Stimulated activated CD4-positive, alpha-beta T cell treated with anti-CD3 and anti-CD28 coated beads, Interleukin-4, amount 100 ng/mL, for 4 hours (primary cell): ENCODE results near the gene PAFAH2.

Experiments
- DNase-seq, 2 experiments: peaks; one replicate each; pipeline ENCODE4 v3.0.0-alpha.2; 2020

Gene PAFAH2

DNA sequence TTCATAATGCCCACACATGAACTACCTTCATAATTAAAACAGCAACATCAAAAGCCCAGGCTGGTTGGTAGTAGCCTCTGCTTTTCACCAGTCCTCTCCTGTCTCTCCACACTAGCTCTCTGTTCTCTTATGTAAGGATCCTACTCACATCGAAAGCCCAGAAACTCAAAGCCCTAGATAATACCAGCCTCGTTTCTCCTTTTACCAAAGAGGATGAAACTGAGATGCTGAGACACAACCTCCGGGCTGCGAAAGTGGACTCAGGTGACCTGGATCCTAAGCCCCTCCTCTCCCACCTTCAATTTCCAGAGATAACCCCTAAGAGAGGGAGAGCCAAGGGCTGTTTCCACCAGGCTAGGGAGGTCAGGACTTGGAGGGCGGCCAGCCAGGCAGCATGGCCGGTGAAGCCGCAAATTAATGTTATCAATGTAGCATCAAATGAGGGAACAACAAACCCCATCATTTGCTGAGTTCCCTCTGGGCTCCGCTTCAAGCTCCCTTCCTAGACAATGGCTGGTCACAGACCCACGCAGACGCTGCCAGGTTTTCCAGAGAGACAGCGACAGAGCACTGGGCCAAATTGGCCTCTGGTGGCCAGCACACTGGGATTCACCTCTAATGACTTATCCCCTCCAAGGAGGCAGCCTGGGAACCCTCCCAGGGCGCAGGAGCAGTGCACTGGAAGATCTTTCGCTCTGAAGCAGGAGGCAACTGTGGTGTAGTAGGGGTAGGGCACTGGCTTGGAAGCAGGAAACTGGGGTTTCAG is 70.9 kb downstream of the PAFAH2 start:
- DNase-seq, result no peak

DNA sequence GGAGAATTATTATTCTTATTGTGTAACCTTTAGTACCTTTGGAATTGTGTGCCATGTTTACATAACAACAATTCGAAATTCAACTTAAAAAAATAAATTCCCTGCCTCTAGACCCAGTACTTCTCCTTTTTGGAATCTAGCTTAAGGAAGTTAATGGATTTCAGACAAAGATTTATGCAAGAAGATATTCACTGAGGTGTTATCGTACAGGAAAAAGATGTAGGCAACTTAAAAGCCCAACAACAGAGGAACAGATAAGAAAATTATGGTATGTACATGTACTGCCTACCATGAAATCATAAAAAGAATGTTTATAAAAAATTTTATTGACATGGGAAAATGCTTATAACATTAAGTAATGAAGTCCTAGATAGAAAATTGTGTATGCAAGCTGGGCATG is 73.4 kb downstream of the PAFAH2 start:
- no peak for DNase-seq

- peak in 1 of 2 experiments; percentile 17 for DNase-seq
These were observed 74.8 kb downstream of the PAFAH2 start for GRCh38 chr1:25922971-25923552.

DNA sequence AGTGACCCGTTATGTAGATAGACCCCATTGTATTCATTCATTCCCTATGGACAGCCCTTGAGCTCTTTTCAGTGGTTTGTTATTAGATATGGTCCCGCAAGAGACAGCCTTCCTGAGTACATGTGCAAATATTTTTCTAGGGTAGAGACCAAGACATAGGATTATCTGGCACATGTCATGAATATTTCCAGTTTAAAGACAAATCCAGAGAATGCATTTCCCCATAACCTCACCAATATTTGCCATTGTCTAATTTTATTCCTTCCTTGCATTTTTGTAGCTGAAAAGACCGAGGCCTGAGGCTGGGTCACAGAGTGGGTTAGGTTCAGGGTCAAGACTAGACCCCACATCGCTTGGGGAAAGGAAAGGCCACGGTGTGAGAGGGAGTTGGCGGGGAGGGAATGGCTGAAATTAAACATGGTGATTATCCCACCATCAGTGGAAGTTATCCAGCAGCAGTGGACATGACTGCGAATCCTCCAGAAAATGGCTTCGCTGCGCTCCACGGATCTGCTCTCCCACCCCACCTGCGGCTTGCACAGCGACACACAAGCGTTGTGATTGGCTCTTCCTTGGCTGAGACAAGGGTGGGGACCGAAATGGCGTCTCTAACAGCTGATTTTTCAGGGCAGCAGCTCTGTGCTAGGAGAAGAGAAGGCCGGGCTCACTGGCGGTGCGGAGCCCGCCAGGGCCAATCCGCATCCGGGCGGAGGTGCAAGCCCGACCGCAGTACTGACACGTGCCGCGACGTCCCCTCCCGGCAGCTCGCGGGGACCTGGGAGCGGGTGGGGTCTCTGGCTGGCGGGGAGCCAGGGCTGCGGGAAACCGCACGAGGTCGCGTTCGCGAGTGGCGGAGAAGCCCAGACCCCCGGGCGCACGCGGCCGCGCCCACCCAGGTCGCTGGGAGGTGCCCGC is 75.5 kb downstream of the PAFAH2 start:
- DNase-seq, result peak; percentile 32 to 39

GRCh38 chr1:25918615-25919014 is 79.2 kb downstream of the PAFAH2 start:
- DNase-seq, result no peak

DNA sequence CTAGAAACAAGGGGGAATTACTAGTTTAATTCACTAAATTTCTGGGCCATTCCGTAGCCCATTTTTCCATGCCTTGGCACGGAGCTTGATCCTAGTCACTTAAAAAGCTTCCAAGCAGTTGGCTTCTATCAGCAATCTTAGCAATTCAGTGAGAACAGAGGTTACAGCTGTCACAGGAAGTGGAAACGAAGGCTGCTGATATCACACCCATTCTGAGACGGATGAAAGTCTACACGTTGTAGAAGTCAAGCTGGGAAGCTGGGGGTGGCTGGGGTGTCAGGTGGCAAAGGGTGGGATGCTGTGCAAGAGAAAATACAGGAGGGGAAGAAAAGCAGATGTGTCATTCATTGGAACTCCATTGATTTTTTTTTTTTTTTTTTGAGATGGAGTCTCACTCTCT is 79.9 kb downstream of the PAFAH2 start:
- DNase-seq, result peak in 1 of 2 experiments; percentile 13

DNA sequence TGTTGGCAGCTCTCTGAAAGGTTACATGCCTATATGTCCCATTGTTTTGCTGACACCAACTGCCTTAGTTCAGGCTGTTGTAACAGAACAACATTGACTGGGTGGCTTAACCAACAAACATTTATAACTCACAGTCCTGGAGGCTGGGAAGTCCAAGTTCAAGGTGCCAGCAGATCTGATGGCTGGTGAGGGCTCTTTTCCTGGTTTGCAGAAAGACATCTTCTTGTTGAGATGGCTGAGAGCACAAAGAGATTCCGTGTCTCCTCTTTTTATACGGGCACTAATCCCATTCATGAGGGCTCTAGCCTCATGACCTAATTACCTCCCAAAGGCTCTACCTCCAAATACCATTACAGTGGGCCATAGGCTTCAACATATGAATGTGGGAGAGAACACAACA is 81.4 kb downstream of the PAFAH2 start:
- DNase-seq, result no peak

DNA sequence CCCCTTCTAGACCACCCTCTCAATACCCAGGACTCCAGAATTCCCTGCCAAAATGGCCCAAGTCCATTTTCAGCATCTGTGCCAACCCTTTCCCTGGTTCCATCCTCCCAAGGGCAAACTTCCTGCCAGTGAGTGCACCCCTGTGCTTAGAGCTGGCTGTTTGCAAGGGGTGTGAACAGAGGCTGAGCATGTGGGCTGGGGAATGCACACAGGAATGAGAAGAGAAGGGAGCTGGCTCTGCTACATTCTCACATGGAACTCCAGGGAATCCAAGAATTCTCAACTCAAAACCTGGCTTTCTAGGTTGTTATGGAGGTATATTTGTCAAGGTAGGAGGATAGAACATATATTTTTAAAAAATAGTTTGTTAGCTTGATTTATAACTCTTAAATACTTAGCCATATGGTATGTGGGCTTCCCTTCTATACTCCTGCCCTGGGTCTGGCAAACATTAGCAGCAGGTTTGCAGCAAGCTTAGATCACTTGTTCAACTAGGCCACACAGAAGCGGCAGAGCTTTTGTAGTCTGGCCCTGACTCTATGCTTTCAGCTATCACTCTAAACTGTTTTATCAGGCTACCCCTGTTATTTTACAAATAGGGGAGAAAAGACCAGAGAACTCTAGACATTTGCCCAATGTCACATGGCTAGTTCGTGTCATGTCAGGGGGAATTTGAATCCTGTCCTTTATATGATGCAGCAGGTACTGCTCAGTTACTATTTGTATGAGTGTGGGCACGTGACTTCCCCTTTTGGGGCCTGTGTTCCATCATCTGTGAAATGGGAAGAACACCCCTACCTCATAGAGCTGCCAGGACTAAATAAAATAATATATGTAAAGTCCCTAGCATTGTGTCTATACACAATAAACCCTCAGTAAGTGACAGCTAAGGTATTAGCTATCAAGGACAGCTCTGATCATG is 83.5 kb downstream of the PAFAH2 start:
- no peak for DNase-seq

DNA sequence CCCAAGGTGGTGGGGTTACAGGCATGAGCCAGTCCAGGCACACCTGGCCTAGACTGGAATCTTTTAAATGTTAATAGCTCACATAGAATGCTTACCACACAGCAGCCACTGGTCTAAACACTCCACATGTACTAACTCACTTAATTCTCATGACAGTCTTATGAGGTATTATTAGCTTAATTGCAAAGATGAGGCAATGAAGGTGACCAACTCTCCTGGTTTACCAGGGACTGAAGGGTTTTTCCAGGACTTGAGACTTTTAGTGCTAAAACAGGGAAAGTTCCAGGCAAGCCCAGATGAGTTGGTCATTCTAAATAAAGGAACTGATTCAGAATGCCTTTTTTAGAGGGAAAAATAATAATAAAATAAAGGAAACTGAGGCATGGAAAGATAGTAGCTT is 84.7 kb downstream of the PAFAH2 start:
- DNase-seq, result no peak

DNA sequence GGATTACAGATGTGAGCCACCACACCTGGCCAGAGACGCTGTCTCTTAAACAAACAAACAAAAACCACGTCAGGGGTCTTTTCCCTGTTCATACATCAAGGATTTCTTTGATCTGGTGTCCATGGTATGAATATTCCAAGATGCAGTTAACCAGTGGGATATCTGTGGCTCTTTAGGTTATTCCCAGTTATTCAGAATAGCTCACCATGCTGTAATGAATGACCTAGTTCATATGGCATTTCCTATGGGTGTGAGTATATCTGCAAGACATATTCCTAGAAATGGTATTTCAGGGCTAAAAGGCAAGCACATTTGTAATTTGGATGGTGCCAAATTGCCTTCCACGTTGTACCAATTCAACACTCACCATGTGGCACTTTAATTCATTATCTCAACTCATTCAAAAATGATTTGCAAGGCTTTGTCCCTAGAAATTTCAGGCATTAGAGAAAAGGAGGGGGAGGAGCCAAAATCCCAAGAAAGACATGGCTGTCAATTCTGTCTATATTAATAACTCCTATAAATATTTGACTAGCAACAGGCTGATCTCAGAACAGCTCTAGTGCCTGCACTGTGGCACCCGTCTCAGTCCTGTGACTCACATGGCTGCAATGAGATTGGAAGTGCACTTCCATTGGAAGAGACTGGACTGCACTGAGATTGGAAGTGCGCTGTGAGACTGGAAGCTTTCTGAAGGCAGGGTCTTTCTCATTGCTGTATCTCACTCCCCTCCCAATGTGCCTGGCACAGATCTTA is 85.6 kb downstream of the PAFAH2 start:
- no peak for DNase-seq

GRCh38 chr1:25911162-25911561 is 86.7 kb downstream of the PAFAH2 start:
- DNase-seq, result no peak
